NK-92 treated with Interleukin-12 subunit alpha and Interleukin-12 subunit beta, amount 100 ng/mL, for 24 hours (cell line): ENCODE measurements around the gene STXBP1.

Experiments used
- DNase-seq: peaks from one replicate; lab custom pipeline; 2025; lab: John Stamatoyannopoulos, UW

Gene STXBP1

GRCh38 chr9:127693697-127694096, 81.6 kb downstream of the STXBP1 start:
- no peak for DNase-seq

- DNase-seq: no peak
Measured at GRCh38 chr9:127694890-127695720, 83.0 kb downstream of the STXBP1 start.

GRCh38 chr9:127697575-127697974, 85.5 kb downstream of the STXBP1 start:
- DNase-seq: no peak

GRCh38 chr9:127698386-127698785, 86.3 kb downstream of the STXBP1 start:
- no peak for DNase-seq

GRCh38 chr9:127698985-127699670, 87.1 kb downstream of the STXBP1 start:
- peak; percentile 60 for DNase-seq

- no peak for DNase-seq
Measured at GRCh38 chr9:127700140-127700539, 88.1 kb downstream of the STXBP1 start.

- no peak for DNase-seq
Measured at GRCh38 chr9:127700594-127701255, 88.6 kb downstream of the STXBP1 start.

- no peak for DNase-seq
Measured at GRCh38 chr9:127703289-127703946, 91.3 kb downstream of the STXBP1 start.

- DNase-seq: no peak
Measured at GRCh38 chr9:127705577-127706379, 93.7 kb downstream of the STXBP1 start.

GRCh38 chr9:127706836-127707241, 94.8 kb downstream of the STXBP1 start, which contains the start of gene CFAP157:
Gene CFAP157, plus strand, starts transcription at chr9:127706988. Its CDS starts 44 bp downstream, at chr9:127707032.
- DNase-seq: no peak

- no peak for DNase-seq
Measured at GRCh38 chr9:127707766-127708165, 95.7 kb downstream of the STXBP1 start.

GRCh38 chr9:127708952-127709587, 97.0 kb downstream of the STXBP1 start:
- DNase-seq: no peak

GRCh38 chr9:127710204-127710783, 98.2 kb downstream of the STXBP1 start:
- DNase-seq: no peak

GRCh38 chr9:127711226-127711701, 99.2 kb downstream of the STXBP1 start:
- DNase-seq: peak; percentile 33

- DNase-seq: no peak
Measured at GRCh38 chr9:127711831-127712274, 99.8 kb downstream of the STXBP1 start.

GRCh38 chr9:127712371-127712770, 100.3 kb downstream of the STXBP1 start:
- DNase-seq: no peak

- no peak for DNase-seq
Measured at GRCh38 chr9:127712867-127713266, 100.8 kb downstream of the STXBP1 start.

- DNase-seq: no peak
Measured at GRCh38 chr9:127714020-127714750, 102.1 kb downstream of the STXBP1 start.

GRCh38 chr9:127714951-127715469, 102.9 kb downstream of the STXBP1 start:
- DNase-seq: no peak
